Non-pigmented ciliary epithelial cell (primary cell): ENCODE data around the gene ZC3H8.
"Not testable (repeated sequence)": the region's sequence is repeated elsewhere in the genome, so short reads cannot be mapped to it uniquely, and the experiment has no call there.

Experiments used
- DNase-seq: peaks from one replicate; pipeline ENCODE4 v3.0.0-alpha.2; 2010; ENCODE audit warnings: low read depth

Gene ZC3H8

GRCh38 chr2:112254466-112255240, at the start of gene ZC3H8:
Gene ZC3H8 (minus strand): TSS chr2:112255042. CDS start chr2:112254981, 61 bp downstream.
- DNase-seq, result no peak

DNA sequence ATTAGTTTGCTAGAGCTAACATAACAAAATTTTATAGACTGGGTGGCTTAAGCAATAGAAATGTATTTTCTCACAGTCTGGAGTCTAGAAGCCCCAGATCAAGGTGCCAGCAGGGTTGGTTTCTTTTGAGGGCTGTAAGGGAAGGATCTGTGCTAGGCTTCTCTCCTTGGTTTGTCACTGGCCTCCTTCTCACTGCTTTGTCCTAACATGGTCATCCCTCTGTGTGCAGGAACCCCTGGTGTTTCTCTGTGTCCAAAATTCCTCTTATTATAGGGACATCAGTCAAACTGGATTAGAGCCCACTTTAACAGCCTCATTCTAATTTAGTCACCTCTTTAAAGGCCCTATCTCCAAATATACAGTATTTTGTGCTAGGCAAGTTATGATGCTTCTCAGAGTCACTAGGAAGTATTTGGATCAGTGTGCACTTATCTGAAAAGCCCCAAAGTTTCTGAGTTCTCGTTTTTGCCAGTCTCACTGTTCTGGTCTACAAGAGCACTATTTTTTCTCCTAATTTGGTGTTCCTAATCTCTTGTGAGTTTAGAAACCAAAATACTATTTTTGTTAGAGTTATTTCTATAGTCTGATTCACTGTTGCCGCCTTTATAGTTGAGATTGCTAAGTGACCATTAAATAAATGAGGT, 49.6 kb upstream of the ZC3H8 start:
- no peak for DNase-seq

- DNase-seq, result no peak
Measured at GRCh38 chr2:112301973-112302372, 47.1 kb upstream of the ZC3H8 start.

DNA sequence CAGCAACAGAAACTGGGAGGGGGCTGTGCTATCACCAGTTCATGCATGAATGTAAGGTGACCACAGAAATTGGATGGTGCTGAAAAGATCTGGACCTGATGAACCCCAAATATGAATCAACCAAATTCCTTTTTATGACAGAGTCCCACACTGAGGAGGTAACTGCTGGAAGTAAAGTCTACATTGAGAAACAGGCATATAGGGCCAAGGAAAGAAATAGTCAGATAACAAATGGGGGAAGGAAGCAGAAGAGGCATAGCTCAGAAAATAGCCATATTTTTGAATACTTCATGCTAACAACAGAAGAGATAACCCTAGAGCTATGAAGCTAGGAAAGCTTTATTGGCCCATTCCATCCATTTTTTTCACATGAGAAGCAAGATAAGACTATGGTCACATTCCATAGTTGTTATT, 46.3 kb upstream of the ZC3H8 start:
- peak; percentile 71 for DNase-seq

GRCh38 chr2:112296407-112296806, 41.6 kb upstream of the ZC3H8 start:
- no peak for DNase-seq

DNA sequence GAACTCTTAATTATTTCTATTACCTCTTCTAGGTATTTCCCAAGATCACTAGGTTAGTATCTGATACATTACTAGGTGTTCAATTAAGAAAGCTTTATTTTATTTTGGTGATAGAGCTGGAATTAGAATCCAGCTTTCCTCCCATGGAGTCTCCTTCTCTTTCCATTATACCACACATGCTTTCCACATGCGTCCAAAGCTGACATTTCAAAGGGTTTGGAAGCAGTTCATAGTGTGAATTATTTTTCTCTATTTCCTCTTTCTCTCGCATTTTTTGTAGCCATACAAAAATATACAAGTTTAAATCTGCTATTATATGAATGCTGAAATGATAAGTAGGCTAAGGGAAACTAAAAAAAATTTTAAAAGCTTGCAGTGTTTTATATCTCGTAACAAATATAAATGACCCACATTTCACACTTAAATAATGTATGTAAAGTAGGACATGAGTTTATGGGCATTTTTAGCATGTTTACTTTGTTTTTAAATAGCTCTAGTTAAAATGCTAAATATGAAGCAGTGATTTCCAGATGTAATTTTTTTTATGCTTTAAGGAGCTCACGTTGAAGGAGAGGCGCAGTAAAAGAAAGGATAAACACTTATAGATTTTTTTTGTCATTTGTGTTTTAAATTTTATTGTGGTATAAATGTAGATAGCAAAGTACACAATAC, 40.7 kb upstream of the ZC3H8 start:
- DNase-seq, result no peak

DNA sequence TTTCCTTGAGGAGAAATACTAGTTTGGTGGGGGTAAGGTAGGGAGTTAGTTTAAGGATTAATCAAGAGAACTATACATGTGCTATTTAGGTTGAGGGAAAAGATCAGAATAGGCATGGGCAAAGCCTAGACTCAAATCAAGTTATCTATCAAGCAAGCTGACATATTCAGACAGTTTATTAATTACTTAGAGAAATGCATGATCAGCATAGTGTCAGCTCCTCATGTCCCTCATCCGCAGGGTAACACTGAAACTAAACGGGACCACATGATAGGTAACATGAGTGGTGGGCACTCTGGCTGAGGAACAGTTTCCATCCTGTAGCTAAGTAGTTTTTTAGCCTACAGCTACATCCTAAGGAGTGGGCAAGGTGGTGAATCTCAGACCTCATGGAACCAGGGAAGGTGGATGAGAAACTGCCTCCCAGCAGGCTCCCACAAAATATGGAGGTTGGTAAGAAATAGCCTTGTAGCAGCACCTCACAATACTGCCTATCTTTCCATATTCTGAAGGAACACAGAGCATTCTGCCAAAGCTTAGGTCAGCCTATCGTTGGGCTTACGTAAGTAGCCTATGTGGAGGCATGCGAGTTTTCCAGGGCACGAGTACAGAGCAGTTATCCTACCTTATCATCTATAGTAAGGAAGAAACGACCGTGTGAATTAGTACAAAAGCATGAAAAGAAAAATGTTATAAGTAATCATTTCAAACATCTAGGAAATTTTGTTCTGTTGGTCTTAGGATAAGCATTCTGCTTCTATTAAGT, 39.0 kb upstream of the ZC3H8 start:
- no peak for DNase-seq

DNA sequence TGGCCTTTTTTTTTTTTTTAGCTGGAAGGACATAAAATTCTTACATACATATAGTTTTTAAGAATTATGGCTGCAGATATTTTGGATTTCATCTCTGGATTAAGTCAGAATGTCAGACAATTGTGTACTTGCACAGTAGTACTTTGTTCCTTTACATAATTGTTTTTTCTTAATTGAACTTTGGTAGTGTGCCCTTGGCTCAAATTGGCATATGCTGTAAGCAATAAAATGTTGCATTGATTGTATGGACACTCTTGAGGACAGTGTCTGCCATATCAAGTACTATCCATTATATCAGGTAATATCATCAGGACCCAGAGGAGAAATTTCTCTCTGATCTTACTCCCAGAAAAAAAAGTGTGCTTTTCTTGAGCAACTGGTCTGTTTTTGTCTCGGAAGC, 35.8 kb upstream of the ZC3H8 start:
- no peak for DNase-seq

DNA sequence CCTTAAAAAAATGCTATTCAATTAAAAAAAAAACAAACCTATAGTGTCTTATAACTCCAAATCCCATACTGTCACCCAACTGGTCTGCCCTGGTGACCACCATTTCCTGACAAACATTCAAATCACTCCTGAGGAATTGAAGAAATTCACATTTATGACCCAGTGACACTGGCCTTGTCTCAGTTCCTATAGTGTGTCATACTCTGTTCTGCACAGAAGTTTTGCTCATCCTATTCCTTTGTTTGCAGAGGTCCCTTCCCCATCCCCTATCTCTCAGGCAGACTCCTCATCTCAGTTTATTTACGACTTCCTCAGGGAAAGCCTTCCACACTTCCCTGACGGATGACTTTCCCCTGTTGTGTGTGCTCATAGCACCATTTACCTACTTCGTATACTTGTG, 35.2 kb upstream of the ZC3H8 start:
- no peak for DNase-seq

- not testable (repeated sequence) for DNase-seq
Measured at GRCh38 chr2:112283535-112283934, 28.7 kb upstream of the ZC3H8 start.

- DNase-seq, result not testable (repeated sequence)
Measured at GRCh38 chr2:112282066-112282465, 27.2 kb upstream of the ZC3H8 start.

GRCh38 chr2:112277596-112278220, 22.9 kb upstream of the ZC3H8 start:
- no peak for DNase-seq

GRCh38 chr2:112276954-112277353, 22.1 kb upstream of the ZC3H8 start:
- DNase-seq, result no peak

DNA sequence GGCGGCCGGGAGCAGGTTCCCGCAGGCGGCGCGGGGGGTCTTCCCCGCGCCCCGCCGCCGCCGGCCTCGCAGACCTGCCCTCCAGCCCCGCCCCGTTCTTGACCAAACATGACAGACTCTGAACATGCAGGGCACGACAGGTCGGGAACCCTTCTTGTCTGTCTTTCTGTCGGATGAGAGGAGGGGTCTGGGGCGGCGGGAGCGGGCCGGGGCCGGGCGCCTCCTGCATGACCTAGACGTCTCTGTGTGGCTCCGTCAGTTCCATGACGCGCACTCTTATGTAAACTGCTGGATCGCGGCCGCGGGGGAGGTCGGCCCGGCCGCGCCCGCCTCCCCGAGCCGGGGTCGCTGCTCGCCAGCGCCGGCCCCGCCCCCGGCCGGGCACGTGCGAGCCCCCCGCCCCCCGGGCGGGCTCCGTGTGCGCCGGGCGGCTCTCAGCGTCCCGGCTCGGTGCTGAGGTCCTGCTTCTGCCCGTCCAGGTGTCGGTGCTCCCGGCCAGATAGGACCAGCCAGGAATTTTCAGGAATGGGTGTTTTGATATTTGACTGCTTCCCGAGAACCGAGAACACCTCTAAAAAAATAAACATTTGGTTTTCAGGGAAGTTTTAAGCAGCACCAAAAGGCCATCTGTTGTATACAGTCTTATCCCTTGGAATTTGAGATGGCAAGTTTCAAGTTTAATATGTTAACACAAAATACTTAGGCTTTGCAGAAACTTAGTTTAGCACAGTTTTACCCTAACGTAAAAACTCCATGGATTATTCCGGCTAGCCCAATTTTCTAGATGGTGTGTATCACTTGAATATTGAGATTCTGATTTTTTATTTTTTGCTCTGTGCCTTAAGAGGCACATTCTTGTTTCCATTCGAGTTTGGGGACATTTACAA, 21.3 kb upstream of the ZC3H8 start:
- DNase-seq, result no peak

- peak; percentile 88 for DNase-seq
Measured at GRCh38 chr2:112275311-112275886, 20.6 kb upstream of the ZC3H8 start, which contains the start of gene ZC3H6. Gene ZC3H6 (plus strand): TSS chr2:112275597. CDS start chr2:112275995, 398 bp downstream.

- no peak for DNase-seq
Measured at GRCh38 chr2:112273349-112273748, 18.5 kb upstream of the ZC3H8 start.

DNA sequence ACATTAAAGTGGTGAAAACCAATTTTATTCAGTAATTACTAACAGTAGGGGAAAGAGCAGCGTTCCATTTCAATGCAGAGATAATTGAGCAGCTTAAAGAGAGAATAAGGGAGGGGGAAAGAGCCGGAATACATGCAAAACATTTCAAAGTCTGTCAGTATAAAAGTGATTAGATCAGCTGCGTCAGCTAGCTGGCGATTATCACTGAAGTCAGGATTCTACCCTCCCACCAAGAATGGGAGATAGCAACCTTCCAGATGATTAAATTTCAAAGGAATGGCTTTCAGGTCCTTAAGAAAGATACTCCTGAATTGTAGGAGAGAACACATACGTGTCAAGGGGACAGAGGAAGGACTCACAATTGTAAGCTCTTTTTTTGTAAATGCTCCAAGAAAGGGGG, 17.8 kb upstream of the ZC3H8 start:
- DNase-seq, result no peak

DNA sequence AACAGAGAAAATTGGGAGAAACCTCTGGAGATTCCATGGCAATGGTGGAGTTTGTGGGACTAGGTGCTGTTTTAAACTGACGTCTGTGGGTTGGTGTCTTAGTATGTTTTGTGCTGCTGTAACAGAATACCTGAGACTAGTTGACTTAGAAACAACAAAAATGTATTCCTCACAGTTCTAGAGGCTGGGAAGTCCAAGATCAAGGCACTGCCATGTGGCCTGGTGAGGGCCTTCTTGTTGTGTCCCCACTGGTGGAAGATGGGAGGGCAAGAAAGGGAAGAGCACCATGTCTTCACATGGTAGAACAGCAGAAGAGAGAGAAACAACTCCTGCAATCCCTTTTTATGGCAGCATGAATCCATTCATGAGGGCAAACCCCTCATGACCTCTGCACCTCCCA, 13.7 kb upstream of the ZC3H8 start:
- DNase-seq, result no peak

GRCh38 chr2:112262876-112263275, 8.0 kb upstream of the ZC3H8 start:
- DNase-seq, result no peak

GRCh38 chr2:112260295-112260625, 5.4 kb upstream of the ZC3H8 start:
- DNase-seq, result no peak
